GM12878 (cell line): Measurements from ENCODE around the gene KDELR1. TPM values are rescaled to one million over a fixed set of nuclear protein-coding genes. Genes with fewer than 3 reads are reported as not detected.
A peak's percentile ranks its signal among the peaks of the same experiment; 100 is the strongest.

ENCODE experiments used
- ATAC-seq: fragments of 200-7000 bp; cut with Tn5 transposase; 3 replicates; pipeline ENCODE4 v1.9.1; 2020; ENCODE audit warnings: mild to moderate bottlenecking, moderate library complexity
- BruUV-seq: library from RNA; stranded (reverse); fragments of 400-500 nt; replicated peaks from 2 replicates; lab custom pipeline; 2021; lab: Mats Ljungman, UMichigan
- CTCF ChIA-PET: fragments of 300-600 bp; sonication (Branson Sonifier 250); formaldehyde crosslinking; extraction: SDS; loops from one replicate; lab custom pipeline; 2021; ENCODE audit warnings: inconsistent platforms; lab: Yijun Ruan, JAX
- POLR2A ChIA-PET: fragments of 350-600 bp; formaldehyde crosslinking; extraction: SDS; loops from one replicate; lab custom pipeline; 2021; ENCODE audit warnings: inconsistent platforms; lab: Charles Lee
- RAD21 ChIA-PET: fragments of 300-600 bp; sonication (Branson Sonifier 250); formaldehyde crosslinking; loops from one replicate; lab custom pipeline; 2023; ENCODE audit warnings: antibody characterized with exemption; ENCODE audit not compliant: unreplicated experiment; lab: Charles Lee
- SMC1A ChIA-PET: fragments of 300-600 bp; sonication (Branson Sonifier 250); formaldehyde crosslinking; loops from one replicate; lab custom pipeline; 2023; ENCODE audit not compliant: unreplicated experiment, uncharacterized antibody; lab: Charles Lee
- DNase-seq: peaks from one replicate; pipeline ENCODE4 v3.0.0-alpha.2; 2011; ENCODE audit warnings: low read depth, low spot score
- FAIRE-seq: peaks from 3 replicates; lab custom pipeline; 2011; peaks lifted over from hg19 to GRCh38; lab: Jason Lieb, UNC
- H2AFZ ChIP-seq: 2 replicates; pipeline ENCODE4 v1.6.0; 2011; ENCODE audit warnings: low read depth, low read length, control low read depth; ENCODE audit not compliant: control insufficient read depth
- H3K27ac ChIP-seq: 2 replicates; pipeline ENCODE4 v1.5.1; 2011; ENCODE audit warnings: control low read depth; ENCODE audit not compliant: control insufficient read depth, insufficient read depth
- H3K27me3 ChIP-seq, 2 experiments: replicated peaks in 1 of 2; 2 replicates each; pipeline versions ENCODE4 v1.6.0 to v1.6.1; 2011; ENCODE audit warnings: low read length in 1 of 2; ENCODE audit not compliant: control insufficient read depth in 2 of 2, insufficient read depth in 2 of 2
- H3K36me3 ChIP-seq, 2 experiments: 2 replicates each; pipeline ENCODE4 v1.5.1; 2011; ENCODE audit warnings: low read length in 1 of 2; ENCODE audit not compliant: control insufficient read depth in 2 of 2, insufficient read depth in 2 of 2
- H3K4me1 ChIP-seq: 2 replicates; pipeline ENCODE4 v1.6.1; 2011; ENCODE audit warnings: mild to moderate bottlenecking, low read length, moderate library complexity, mixed read lengths; ENCODE audit not compliant: control insufficient read depth, insufficient read depth
- H3K4me2 ChIP-seq: 2 replicates; pipeline ENCODE4 v1.6.0; 2011; ENCODE audit warnings: control low read depth; ENCODE audit not compliant: control insufficient read depth, insufficient read depth
- H3K4me3 ChIP-seq: fragments of 200-600 bp; sonication (generic); 2 replicates; pipeline ENCODE4 v1.5.1; 2016
- H3K79me2 ChIP-seq: 2 replicates; pipeline ENCODE4 v1.6.0; 2011; ENCODE audit warnings: low read length; ENCODE audit not compliant: control insufficient read depth, insufficient read depth
- H3K9ac ChIP-seq: 2 replicates; pipeline ENCODE4 v1.8.0; 2011; ENCODE audit warnings: low read length, control low read depth, mixed read lengths; ENCODE audit not compliant: control insufficient read depth, insufficient read depth
- H3K9me3 ChIP-seq: replicated peaks from 3 replicates; pipeline ENCODE4 v1.5.1; 2011; ENCODE audit warnings: mild to moderate bottlenecking, low read length; ENCODE audit not compliant: control insufficient read depth, insufficient read depth
- H4K20me1 ChIP-seq: 2 replicates; pipeline ENCODE4 v1.6.0; 2011; ENCODE audit not compliant: control insufficient read depth, insufficient read depth
- SUZ12 ChIP-seq: fragments of 200-600 bp; sonication (generic); IDR thresholded peaks from one replicate; pipeline ENCODE4 v1.6.1; 2018; ENCODE audit warnings: antibody characterized with exemption, mild to moderate bottlenecking; ENCODE audit not compliant: unreplicated experiment
- WGBS: methylation state at CpG from one replicate; pipeline ENCODE4 v1.1.6; 2016; ENCODE audit warnings: low lambda C conversion rate; ENCODE audit not compliant: insufficient replicate concordance, insufficient coverage; ENCODE audit errors: missing lambda C conversion rate; 5-methylcytosine and 5-hydroxymethylcytosine counted together
- in situ Hi-C: fragments of 300-500 bp; cut with MboI; formaldehyde crosslinking; loops from 9 replicates; pipeline ENCODE4 v1.14.3; 2018; ENCODE audit warnings: mixed read lengths
- intact Hi-C: fragments of 100-400 bp; cut with micrococcal nuclease; formaldehyde crosslinking; loops from one replicate; pipeline ENCODE4 v1.14.2; 2022; ENCODE audit not compliant: unreplicated experiment
- polyA plus RNA-seq, 11 experiments: library from polyadenylated mRNA; depleted of rRNA in 4 of 11; unstranded in 6 of 11; stranded (reverse) in 5 of 11; fragments of >200 nt; fragmentation: Nextera tagmentation in 4 of 11; fragmentation: Illumina TruSeq in 1 of 11; extraction: Ambion mirVana in 4 of 11; extraction: Trizol in 1 of 11; gene quantifications; 1 replicate in 1 of 11; 2 replicates in 10 of 11; pipeline versions ENCODE4 v1.2.1 to v1.2.3, GENCODE V29; 2011 to 2016; ENCODE audit warnings: inconsistent platforms in 2 of 11, missing spikeins in 2 of 11, low read depth in 1 of 11
- total RNA-seq, 4 experiments: library from RNA; depleted of rRNA in 3 of 4; stranded (reverse); fragments of >200 nt in 3 of 4; fragmentation: Illumina TruSeq in 1 of 4; extraction: Trizol in 1 of 4; gene quantifications; 2 replicates each; pipeline versions ENCODE4 v1.2.1 to v1.2.3, GENCODE V29; 2013 to 2021
- TF ChIP-seq, protein P1 (sequence below): fragments of 450-650 bp; IDR thresholded peaks from 2 replicates; pipeline ENCODE4 v1.6.1; 2017; ENCODE audit warnings: mild to moderate bottlenecking

KDELR1 gene
- total and polyA plus RNA-seq, 10 of the 15 experiments (the other 5 are each of a cell fraction or from before 2014, with no cell fraction given), result 2.3 to 71.0 (median 45.2) TPM

DNA sequence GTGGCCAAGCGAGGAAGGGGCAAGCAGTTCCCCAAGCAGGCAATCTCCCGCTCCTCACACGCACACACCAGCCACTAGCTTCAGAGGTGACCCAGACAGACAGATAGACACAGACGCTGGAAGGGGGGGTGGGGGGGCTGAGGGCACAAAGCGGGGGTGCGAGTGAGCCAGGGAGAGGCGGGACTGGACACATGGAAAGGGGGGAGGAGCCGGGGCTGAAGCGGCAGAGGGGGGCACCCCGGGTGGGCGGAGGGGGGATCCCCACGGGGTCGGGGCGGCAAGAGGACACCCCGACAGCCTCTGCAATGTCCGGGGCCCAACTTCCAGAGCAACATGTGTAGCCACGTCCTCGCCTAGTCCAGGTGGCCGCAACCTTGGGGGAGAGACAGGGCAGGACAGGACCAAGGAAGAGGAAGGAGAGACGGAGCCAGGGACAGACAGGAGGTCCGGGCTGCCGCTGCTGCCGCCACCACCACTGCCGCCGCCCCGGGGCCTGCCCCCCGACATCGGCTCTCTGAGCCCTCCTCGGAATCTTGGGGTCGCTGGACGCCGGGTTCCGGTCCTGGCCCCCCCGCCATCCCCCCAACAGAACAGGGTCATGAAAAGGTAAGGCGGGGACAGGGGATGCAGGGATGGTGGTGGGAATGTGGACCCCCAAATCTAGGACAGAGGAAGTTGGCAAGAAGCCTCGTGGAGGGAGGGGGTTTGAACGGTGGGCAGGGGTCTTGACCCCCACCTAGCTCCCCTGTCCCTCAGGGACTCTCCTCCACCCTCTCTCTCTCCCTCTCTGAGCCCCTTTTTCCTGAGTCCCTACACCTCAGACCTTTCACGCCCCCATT, 3.2 kb upstream of the KDELR1 start:
- POLR2A ChIA-PET, result interaction anchor here (1.3 kb wide), 1 partner anchor 62 kb away, joined by 3 read pairs; no protein-coding TSS in a partner anchor
- in situ Hi-C loops (no loop called here), intact Hi-C loops (no loop called here)
- Histone ChIP-seq H3K4me2 (no peak overlapping the region), H3K4me1 (peaks cover 6% of the 10 kb centered on the region; the same call in 1 of the 2 replicates), H4K20me1 (no peaks in the 10 kb centered on the region), H2AFZ (no peak overlapping the region), H3K9ac (no peak overlapping the region), H3K79me2 (peaks cover 16% of the 10 kb centered on the region), H3K36me3 (no peaks in the 10 kb centered on the region), H3K27ac (no peak overlapping the region), H3K9me3 (no peaks in the 10 kb centered on the region), H3K4me3 (no peak overlapping the region), H3K27me3 (peaks cover 13 to 16% of the 10 kb centered on the region in 2 experiments)
- CTCF ChIA-PET, result interaction anchor here (1.0 to 1.4 kb wide), 2 partner anchors 30 to 194 kb away, joined by 3 read pairs; partner anchors contain the start of genes SYNGR4 and TMEM143
- RAD21 ChIA-PET, result no interaction called here
- ATAC-seq (no peak), DNase-seq (no peak), FAIRE-seq (no peak)
- SMC1A ChIA-PET, result no interaction called here
- peak; percentile 82 for TF ChIP-seq SUZ12
- TF ChIP-seq, protein P1, sequence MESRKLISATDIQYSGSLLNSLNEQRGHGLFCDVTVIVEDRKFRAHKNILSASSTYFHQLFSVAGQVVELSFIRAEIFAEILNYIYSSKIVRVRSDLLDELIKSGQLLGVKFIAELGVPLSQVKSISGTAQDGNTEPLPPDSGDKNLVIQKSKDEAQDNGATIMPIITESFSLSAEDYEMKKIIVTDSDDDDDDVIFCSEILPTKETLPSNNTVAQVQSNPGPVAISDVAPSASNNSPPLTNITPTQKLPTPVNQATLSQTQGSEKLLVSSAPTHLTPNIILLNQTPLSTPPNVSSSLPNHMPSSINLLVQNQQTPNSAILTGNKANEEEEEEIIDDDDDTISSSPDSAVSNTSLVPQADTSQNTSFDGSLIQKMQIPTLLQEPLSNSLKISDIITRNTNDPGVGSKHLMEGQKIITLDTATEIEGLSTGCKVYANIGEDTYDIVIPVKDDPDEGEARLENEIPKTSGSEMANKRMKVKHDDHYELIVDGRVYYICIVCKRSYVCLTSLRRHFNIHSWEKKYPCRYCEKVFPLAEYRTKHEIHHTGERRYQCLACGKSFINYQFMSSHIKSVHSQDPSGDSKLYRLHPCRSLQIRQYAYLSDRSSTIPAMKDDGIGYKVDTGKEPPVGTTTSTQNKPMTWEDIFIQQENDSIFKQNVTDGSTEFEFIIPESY, result no peak
- WGBS, result 7% methylated on average over 21 of the region's 38 CpGs
- BruUV-seq, result no TSS peak
